NCI-H2029 treated with DMSO at 0.1 percent for 48 hours (cell line): ENCODE data around the gene ITPK1.
"Not testable (repeated sequence)": the region's sequence is repeated elsewhere in the genome, so short reads cannot be mapped to it uniquely, and the experiment has no call there.

Experiments
- DNase-seq: peaks from one replicate; lab custom pipeline; 2025; lab: John Stamatoyannopoulos, UW

ITPK1 gene

GRCh38 chr14:93083917-93084316 lies 31.8 kb downstream of the ITPK1 start:
- DNase-seq: no peak

GRCh38 chr14:93082576-93083001 lies 33.1 kb downstream of the ITPK1 start:
- no peak for DNase-seq

- no peak for DNase-seq
Measured at GRCh38 chr14:93081876-93082570, 33.7 kb downstream of the ITPK1 start.

GRCh38 chr14:93079865-93080403 lies 35.8 kb downstream of the ITPK1 start:
- DNase-seq: no peak

GRCh38 chr14:93079321-93079720 lies 36.4 kb downstream of the ITPK1 start:
- no peak for DNase-seq

- DNase-seq: no peak
Measured at GRCh38 chr14:93078870-93079269, 36.9 kb downstream of the ITPK1 start.

- no peak for DNase-seq
Measured at GRCh38 chr14:93076755-93077154, 39.0 kb downstream of the ITPK1 start.

GRCh38 chr14:93075891-93076290 lies 39.8 kb downstream of the ITPK1 start:
- DNase-seq: no peak

- no peak for DNase-seq
Measured at GRCh38 chr14:93073910-93074769, 41.6 kb downstream of the ITPK1 start.

- DNase-seq: no peak
Measured at GRCh38 chr14:93073358-93073707, 42.4 kb downstream of the ITPK1 start.

GRCh38 chr14:93072659-93073357 lies 42.9 kb downstream of the ITPK1 start:
- no peak for DNase-seq

GRCh38 chr14:93068711-93069110 lies 47.0 kb downstream of the ITPK1 start:
- DNase-seq: no peak

GRCh38 chr14:93067088-93067487 lies 48.6 kb downstream of the ITPK1 start:
- no peak for DNase-seq

- no peak for DNase-seq
Measured at GRCh38 chr14:93065272-93065730, 50.4 kb downstream of the ITPK1 start.

GRCh38 chr14:93064411-93065271 lies 51.1 kb downstream of the ITPK1 start:
- no peak for DNase-seq

GRCh38 chr14:93063393-93063792 lies 52.3 kb downstream of the ITPK1 start:
- no peak for DNase-seq

- no peak for DNase-seq
Measured at GRCh38 chr14:93062890-93063289, 52.8 kb downstream of the ITPK1 start.

GRCh38 chr14:93062013-93062412 lies 53.7 kb downstream of the ITPK1 start:
- not testable (repeated sequence) for DNase-seq

- no peak for DNase-seq
Measured at GRCh38 chr14:93061380-93062012, 54.2 kb downstream of the ITPK1 start.

GRCh38 chr14:93060841-93061240 lies 54.9 kb downstream of the ITPK1 start:
- no peak for DNase-seq
